ENCODE measurements around the gene SARS2. TPM values are rescaled to one million over a fixed set of nuclear protein-coding genes. Genes with fewer than 3 reads are reported as not detected.

SARS2 gene
- total RNA-seq, 2 donors from 2014 or later = 53.2 to 60.2 TPM

DNA sequence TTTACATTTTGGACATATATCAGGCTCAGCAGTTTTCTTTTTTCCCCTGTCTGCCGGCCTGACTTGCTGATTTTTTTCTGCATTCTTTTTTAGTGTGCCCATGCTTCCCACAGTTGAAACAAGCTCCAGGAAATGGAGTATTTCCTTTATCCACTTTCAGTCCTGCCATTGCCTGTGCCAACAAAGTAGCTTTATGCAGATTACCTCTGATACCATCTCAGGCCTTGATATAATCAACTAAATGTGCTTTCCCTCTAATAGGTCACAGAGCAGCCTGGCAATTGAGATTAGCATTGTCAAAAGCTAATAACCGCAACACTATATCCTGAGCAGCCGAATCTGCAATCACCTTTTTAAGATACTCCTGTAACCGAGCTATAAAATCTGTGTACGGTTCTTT, 9.4 kb upstream of the SARS2 start:
- TF ChIP-seq, protein P1, sequence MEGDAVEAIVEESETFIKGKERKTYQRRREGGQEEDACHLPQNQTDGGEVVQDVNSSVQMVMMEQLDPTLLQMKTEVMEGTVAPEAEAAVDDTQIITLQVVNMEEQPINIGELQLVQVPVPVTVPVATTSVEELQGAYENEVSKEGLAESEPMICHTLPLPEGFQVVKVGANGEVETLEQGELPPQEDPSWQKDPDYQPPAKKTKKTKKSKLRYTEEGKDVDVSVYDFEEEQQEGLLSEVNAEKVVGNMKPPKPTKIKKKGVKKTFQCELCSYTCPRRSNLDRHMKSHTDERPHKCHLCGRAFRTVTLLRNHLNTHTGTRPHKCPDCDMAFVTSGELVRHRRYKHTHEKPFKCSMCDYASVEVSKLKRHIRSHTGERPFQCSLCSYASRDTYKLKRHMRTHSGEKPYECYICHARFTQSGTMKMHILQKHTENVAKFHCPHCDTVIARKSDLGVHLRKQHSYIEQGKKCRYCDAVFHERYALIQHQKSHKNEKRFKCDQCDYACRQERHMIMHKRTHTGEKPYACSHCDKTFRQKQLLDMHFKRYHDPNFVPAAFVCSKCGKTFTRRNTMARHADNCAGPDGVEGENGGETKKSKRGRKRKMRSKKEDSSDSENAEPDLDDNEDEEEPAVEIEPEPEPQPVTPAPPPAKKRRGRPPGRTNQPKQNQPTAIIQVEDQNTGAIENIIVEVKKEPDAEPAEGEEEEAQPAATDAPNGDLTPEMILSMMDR (conservative IDR thresholded peaks at IDR 0.05) = no peak
- H3K27me3 Mint-ChIP-seq (ENCODE audit: insufficient read depth) = peaks cover 13% of the 10 kb centered on the region
- Histone ChIP-seq H3K4me1 (ENCODE audit: control insufficient read depth, insufficient read depth, low read length) (no peaks in the 10 kb centered on the region), H3K27ac (ENCODE audit: low read depth, low read length) (no peak overlapping the region), H3K36me3 (ENCODE audit: control insufficient read depth, insufficient read depth, low read length) (no peaks in the 10 kb centered on the region), H3K9ac (ENCODE audit: extremely low read depth, low read length, poor library complexity, severe bottlenecking) (no peak overlapping the region), H3K27me3 (ENCODE audit: control insufficient read depth, insufficient read depth, low read length, poor library complexity, severe bottlenecking) (no peaks in the 10 kb centered on the region), H3K4me3 (ENCODE audit: low read length) (no peak overlapping the region), H3K9me3 (ENCODE audit: control insufficient read depth, low read length) (peaks cover 16% of the 10 kb centered on the region)
- peaks cover 20% of the 10 kb centered on the region for H3K36me3 Mint-ChIP-seq (ENCODE audit: low read depth)
- no peak overlapping the region for H3K4me3 Mint-ChIP-seq
- H3K27ac Mint-ChIP-seq = no peak overlapping the region
- peaks cover 20% of the 10 kb centered on the region for H3K9me3 Mint-ChIP-seq
- H3K4me1 Mint-ChIP-seq = peaks cover 11% of the 10 kb centered on the region
- 89 to 91% methylated on average over 4 to 5 of the region's 5 CpGs for WGBS, 2 experiments (ENCODE audit: insufficient coverage in 1 of 2, insufficient read length in 1 of 2)
- DNase-seq = no peak

DNA sequence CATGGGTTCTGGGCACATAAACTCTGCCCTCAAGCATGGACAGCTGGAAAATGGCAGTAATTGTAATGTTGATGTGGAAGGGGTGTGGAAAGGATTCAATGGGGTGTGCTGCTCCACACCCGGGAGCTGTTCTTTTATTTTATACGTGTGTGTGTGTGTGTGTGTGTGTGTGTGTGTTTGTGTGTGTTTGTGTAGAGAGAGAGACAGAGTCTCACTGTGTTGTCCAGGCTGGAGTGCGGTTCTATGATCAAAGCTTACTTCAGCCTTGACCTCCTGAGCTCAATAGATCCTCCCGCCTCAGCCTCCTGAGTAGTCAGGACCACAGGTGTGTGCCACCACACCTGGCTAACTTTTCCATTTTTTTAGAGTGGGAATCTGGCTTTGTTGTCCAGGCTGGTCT, 3.0 kb upstream of the SARS2 start:
- Histone ChIP-seq H3K9ac (ENCODE audit: extremely low read depth, low read length, poor library complexity, severe bottlenecking) (no peak overlapping the region), H3K27ac (ENCODE audit: low read depth, low read length) (no peak overlapping the region), H3K4me3 (ENCODE audit: low read length) (peak overlapping the region; percentile 50), H3K27me3 (ENCODE audit: control insufficient read depth, insufficient read depth, low read length, poor library complexity, severe bottlenecking) (no peaks in the 10 kb centered on the region), H3K36me3 (ENCODE audit: control insufficient read depth, insufficient read depth, low read length) (peaks cover 31% of the 10 kb centered on the region), H3K4me1 (ENCODE audit: control insufficient read depth, insufficient read depth, low read length) (no peaks in the 10 kb centered on the region), H3K9me3 (ENCODE audit: control insufficient read depth, low read length) (peaks cover 44% of the 10 kb centered on the region)
- Mint-ChIP-seq H3K9me3 (peaks cover 44% of the 10 kb centered on the region), H3K27me3 (ENCODE audit: insufficient read depth) (peaks cover 9% of the 10 kb centered on the region), H3K27ac (no peak overlapping the region), H3K36me3 (ENCODE audit: low read depth) (peaks cover 39% of the 10 kb centered on the region), H3K4me1 (peaks cover 9% of the 10 kb centered on the region), H3K4me3 (no peak overlapping the region)
- 94 to 100% methylated on average over 2 to 4 of the region's 4 CpGs for WGBS, 2 experiments (ENCODE audit: insufficient coverage in 1 of 2, insufficient read length in 1 of 2)
- TF ChIP-seq, protein P1 (conservative IDR thresholded peaks at IDR 0.05) = no peak
- DNase-seq = no peak

DNA sequence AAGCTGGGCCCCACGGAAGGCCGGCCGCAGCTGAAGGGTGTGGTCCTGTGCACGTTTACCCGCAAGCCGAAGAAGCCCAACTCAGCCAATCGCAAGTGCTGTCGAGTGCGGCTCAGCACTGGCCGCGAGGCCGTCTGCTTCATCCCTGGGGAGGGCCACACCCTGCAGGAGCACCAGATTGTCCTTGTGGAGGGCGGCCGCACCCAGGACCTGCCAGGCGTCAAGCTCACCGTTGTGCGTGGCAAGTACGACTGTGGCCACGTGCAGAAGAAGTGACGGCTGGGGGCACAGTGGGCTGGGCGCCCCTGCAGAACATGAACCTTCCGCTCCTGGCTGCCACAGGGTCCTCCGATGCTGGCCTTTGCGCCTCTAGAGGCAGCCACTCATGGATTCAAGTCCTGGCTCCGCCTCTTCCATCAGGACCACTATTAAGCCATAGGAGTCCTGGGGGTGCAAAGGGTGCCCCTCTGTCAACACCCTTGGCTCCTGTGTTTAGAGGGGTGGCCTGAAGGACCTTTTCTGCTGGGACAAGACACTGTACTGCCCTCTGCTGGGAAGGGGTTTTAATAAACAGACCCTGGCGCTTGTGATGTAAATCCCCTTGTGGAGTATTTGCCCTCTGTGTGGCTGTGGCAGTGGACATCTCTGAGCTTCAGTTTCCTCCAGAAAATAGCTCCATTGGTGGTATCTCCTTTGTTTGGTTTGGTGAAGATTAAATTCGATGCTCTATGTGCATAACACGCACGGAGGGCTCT, 2.0 kb upstream of the SARS2 start:
- no peaks in the 10 kb centered on the region for H3K4me1 ChIP-seq (ENCODE audit: control insufficient read depth, insufficient read depth, low read length)
- peak overlapping the region; percentile 13 for H3K4me3 Mint-ChIP-seq
- no peak overlapping the region for H3K27ac Mint-ChIP-seq
- peaks cover 48% of the 10 kb centered on the region for H3K36me3 Mint-ChIP-seq (ENCODE audit: low read depth)
- TF ChIP-seq, protein P1 (conservative IDR thresholded peaks at IDR 0.05) = peak; percentile 58
- peaks cover 9% of the 10 kb centered on the region for H3K4me1 Mint-ChIP-seq
- peak; percentile 70 for DNase-seq
- H3K36me3 ChIP-seq (ENCODE audit: control insufficient read depth, insufficient read depth, low read length) = peaks cover 35% of the 10 kb centered on the region
- 97 to 99% methylated on average over 27 to 29 of the region's 29 CpGs for WGBS, 2 experiments (ENCODE audit: insufficient coverage in 1 of 2, insufficient read length in 1 of 2)
- no peak overlapping the region for H3K4me3 ChIP-seq (ENCODE audit: low read length)
- H3K9me3 Mint-ChIP-seq = peaks cover 44% of the 10 kb centered on the region
- H3K9ac ChIP-seq (ENCODE audit: extremely low read depth, low read length, poor library complexity, severe bottlenecking) = no peak overlapping the region
- H3K9me3 ChIP-seq (ENCODE audit: control insufficient read depth, low read length) = peaks cover 44% of the 10 kb centered on the region
- H3K27ac ChIP-seq (ENCODE audit: low read depth, low read length) = no peak overlapping the region
- no peaks in the 10 kb centered on the region for H3K27me3 ChIP-seq (ENCODE audit: control insufficient read depth, insufficient read depth, low read length, poor library complexity, severe bottlenecking)
- peaks cover 7% of the 10 kb centered on the region for H3K27me3 Mint-ChIP-seq (ENCODE audit: insufficient read depth)
